ENCODE results near the gene ZDHHC12. TPM values are rescaled to one million over a fixed set of nuclear protein-coding genes. Genes with fewer than 3 reads are reported as not detected.

The ZDHHC12 gene
- total RNA-seq, 1 experiment from 2014 or later: 39.7 TPM

DNA sequence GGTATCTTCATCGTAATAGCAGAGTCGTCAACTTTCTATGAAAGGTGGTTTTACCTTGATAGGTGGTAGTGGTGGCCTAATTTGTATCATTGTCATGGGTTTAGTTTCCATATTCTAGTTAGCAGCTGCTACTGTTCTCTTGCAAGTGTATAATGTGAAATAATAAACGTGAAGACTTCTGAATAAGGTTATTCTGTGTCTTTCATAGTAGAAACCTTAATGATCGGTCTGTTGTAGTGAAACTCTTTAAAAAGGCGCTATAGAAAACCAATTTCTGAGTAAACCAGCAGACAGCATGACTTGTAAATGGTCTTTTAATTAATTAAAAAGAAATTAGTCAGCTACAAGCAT lies 33.3 kb downstream of the ZDHHC12 start:
- POLR2A ChIA-PET: no interaction called here
- CTCF ChIA-PET: interaction anchor here (1.7 to 2.1 kb wide), 2 partner anchors 11 to 55 kb away, joined by 5 to 10 read pairs; partner anchors contain the start of gene PKN3
- H3K4me3 Mint-ChIP-seq: peak overlapping the region; percentile 100

DNA sequence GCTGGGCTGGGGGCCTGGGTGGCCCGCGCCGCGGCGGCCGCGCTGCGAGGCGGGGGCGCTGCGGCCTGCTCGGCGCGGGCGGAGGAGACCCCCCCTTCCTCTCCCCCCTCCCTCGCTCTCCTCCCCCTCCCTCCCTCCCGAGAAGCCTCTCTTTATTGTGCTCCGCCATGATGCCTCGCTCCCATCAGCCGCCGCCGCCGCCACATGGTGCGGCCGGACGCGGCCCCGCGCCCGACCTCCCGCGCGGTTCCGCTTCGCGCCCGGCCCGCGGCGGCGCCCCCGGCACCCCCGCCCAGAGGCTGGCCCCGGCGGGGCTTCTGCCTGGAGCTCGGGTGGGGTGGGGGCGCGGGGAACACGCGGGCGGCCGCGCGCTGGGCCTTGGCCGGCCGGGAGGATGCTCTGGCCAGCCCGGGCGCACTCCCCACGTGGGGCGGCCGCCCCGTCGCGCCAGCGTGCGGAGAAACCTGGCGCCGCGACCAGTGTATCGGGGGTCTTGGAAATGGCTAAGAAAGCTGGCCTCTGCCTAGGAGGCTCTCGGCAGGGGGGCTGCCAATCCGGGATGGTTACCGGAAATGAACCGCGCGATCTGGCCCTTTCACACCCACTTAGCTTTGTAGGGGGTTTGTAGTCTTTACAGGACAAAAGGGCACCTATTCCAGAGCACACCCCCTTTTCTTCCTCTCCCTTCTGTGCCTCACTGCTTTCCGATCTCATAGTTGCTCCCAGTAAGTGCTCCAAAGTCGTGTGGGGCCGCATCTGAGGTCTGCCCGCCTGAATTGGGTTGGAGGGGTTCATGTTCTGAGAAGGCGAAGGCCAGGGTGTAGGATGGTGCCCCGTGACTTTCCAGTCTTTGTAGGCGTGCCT lies 33.9 kb downstream of the ZDHHC12 start:
- Mint-ChIP-seq H3K27me3 (ENCODE audit: low read depth) (no peaks in the 10 kb centered on the region; the same call in 1 of the 2 replicates), H3K27ac (peak overlapping the region; percentile 99), H3K4me1 (peaks cover 52% of the 10 kb centered on the region), H3K36me3 (peaks cover 62% of the 10 kb centered on the region), H3K9me3 (no peaks in the 10 kb centered on the region), H3K4me3 (peak overlapping the region; percentile 100)
- CTCF ChIA-PET: interaction anchor here (1.7 to 2.1 kb wide), 2 partner anchors 12 to 54 kb away, joined by 5 to 10 read pairs; partner anchors contain the start of gene PKN3
- TF ChIP-seq, protein P1, sequence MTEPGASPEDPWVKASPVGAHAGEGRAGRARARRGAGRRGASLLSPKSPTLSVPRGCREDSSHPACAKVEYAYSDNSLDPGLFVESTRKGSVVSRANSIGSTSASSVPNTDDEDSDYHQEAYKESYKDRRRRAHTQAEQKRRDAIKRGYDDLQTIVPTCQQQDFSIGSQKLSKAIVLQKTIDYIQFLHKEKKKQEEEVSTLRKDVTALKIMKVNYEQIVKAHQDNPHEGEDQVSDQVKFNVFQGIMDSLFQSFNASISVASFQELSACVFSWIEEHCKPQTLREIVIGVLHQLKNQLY (CRISPR knock-in tag; IDR thresholded peaks at IDR 0.05): no peak
- TF ChIP-seq TEAD1 (CRISPR knock-in tag; IDR thresholded peaks at IDR 0.05): peak; percentile 54; the same call in 1 of the 2 replicates
- TF ChIP-seq, protein P2, sequence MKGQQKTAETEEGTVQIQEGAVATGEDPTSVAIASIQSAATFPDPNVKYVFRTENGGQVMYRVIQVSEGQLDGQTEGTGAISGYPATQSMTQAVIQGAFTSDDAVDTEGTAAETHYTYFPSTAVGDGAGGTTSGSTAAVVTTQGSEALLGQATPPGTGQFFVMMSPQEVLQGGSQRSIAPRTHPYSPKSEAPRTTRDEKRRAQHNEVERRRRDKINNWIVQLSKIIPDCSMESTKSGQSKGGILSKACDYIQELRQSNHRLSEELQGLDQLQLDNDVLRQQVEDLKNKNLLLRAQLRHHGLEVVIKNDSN (CRISPR knock-in tag; IDR thresholded peaks at IDR 0.05): peak; percentile 41; the same call in 1 of the 2 replicates
- TF ChIP-seq, protein P3, sequence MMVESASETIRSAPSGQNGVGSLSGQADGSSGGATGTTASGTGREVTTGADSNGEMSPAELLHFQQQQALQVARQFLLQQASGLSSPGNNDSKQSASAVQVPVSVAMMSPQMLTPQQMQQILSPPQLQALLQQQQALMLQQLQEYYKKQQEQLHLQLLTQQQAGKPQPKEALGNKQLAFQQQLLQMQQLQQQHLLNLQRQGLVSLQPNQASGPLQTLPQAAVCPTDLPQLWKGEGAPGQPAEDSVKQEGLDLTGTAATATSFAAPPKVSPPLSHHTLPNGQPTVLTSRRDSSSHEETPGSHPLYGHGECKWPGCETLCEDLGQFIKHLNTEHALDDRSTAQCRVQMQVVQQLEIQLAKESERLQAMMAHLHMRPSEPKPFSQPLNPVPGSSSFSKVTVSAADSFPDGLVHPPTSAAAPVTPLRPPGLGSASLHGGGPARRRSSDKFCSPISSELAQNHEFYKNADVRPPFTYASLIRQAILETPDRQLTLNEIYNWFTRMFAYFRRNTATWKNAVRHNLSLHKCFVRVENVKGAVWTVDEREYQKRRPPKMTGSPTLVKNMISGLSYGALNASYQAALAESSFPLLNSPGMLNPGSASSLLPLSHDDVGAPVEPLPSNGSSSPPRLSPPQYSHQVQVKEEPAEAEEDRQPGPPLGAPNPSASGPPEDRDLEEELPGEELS (CRISPR knock-in tag; IDR thresholded peaks at IDR 0.05): peak; percentile 20; the same call in 1 of the 2 replicates
- TF ChIP-seq FOXP1 (CRISPR knock-in tag; IDR thresholded peaks at IDR 0.05; ENCODE audit: borderline replicate concordance): 0 out of 2 replicates have a peak, but pooled peaks have one; percentile 65
- TF ChIP-seq, protein P4, sequence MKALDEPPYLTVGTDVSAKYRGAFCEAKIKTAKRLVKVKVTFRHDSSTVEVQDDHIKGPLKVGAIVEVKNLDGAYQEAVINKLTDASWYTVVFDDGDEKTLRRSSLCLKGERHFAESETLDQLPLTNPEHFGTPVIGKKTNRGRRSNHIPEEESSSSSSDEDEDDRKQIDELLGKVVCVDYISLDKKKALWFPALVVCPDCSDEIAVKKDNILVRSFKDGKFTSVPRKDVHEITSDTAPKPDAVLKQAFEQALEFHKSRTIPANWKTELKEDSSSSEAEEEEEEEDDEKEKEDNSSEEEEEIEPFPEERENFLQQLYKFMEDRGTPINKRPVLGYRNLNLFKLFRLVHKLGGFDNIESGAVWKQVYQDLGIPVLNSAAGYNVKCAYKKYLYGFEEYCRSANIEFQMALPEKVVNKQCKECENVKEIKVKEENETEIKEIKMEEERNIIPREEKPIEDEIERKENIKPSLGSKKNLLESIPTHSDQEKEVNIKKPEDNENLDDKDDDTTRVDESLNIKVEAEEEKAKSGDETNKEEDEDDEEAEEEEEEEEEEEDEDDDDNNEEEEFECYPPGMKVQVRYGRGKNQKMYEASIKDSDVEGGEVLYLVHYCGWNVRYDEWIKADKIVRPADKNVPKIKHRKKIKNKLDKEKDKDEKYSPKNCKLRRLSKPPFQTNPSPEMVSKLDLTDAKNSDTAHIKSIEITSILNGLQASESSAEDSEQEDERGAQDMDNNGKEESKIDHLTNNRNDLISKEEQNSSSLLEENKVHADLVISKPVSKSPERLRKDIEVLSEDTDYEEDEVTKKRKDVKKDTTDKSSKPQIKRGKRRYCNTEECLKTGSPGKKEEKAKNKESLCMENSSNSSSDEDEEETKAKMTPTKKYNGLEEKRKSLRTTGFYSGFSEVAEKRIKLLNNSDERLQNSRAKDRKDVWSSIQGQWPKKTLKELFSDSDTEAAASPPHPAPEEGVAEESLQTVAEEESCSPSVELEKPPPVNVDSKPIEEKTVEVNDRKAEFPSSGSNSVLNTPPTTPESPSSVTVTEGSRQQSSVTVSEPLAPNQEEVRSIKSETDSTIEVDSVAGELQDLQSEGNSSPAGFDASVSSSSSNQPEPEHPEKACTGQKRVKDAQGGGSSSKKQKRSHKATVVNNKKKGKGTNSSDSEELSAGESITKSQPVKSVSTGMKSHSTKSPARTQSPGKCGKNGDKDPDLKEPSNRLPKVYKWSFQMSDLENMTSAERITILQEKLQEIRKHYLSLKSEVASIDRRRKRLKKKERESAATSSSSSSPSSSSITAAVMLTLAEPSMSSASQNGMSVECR (CRISPR knock-in tag; IDR thresholded peaks at IDR 0.05; ENCODE audit: borderline replicate concordance): peak; percentile 77
- TF ChIP-seq, protein P5, sequence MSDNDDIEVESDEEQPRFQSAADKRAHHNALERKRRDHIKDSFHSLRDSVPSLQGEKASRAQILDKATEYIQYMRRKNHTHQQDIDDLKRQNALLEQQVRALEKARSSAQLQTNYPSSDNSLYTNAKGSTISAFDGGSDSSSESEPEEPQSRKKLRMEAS (CRISPR knock-in tag; IDR thresholded peaks at IDR 0.05): peak; percentile 49; the same call in 1 of the 2 replicates
- no peak for TF ChIP-seq ZNF232 (CRISPR knock-in tag; IDR thresholded peaks at IDR 0.05)
- TF ChIP-seq, protein P6, sequence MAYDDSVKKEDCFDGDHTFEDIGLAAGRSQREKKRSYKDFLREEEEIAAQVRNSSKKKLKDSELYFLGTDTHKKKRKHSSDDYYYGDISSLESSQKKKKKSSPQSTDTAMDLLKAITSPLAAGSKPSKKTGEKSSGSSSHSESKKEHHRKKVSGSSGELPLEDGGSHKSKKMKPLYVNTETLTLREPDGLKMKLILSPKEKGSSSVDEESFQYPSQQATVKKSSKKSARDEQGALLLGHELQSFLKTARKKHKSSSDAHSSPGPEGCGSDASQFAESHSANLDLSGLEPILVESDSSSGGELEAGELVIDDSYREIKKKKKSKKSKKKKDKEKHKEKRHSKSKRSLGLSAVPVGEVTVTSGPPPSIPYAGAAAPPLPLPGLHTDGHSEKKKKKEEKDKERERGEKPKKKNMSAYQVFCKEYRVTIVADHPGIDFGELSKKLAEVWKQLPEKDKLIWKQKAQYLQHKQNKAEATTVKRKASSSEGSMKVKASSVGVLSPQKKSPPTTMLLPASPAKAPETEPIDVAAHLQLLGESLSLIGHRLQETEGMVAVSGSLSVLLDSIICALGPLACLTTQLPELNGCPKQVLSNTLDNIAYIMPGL (CRISPR knock-in tag; IDR thresholded peaks at IDR 0.05): 0 out of 2 replicates have a peak, but pooled peaks have one; percentile 25
- peak; percentile 51; the same call in 1 of the 2 replicates for TF ChIP-seq ZNF219 (CRISPR knock-in tag; IDR thresholded peaks at IDR 0.05; ENCODE audit: borderline replicate concordance)
- no peak for TF ChIP-seq CBFB (CRISPR knock-in tag; IDR thresholded peaks at IDR 0.05; ENCODE audit: low read depth)
- POLR2A ChIA-PET: interaction anchor here (0.6 to 1.0 kb wide), 3 partner anchors 137 to 910 kb away, joined by 3 to 5 read pairs (median 4); partner anchors contain the start of gene SPTAN1
- ATAC-seq (no peak), DNase-seq (ENCODE audit: low spot score) (peak; percentile 36)

More for the DNA sequence above, 33.3 kb downstream of the ZDHHC12 start:
- Mint-ChIP-seq H3K27me3 (ENCODE audit: low read depth) (no peaks in the 10 kb centered on the region; the same call in 1 of the 2 replicates), H3K9me3 (no peaks in the 10 kb centered on the region), H3K36me3 (peaks cover 64% of the 10 kb centered on the region), H3K4me1 (peaks cover 46% of the 10 kb centered on the region), H3K27ac (peak overlapping the region; percentile 99)
- no peak for TF ChIP-seq OVOL2 (CRISPR knock-in tag; IDR thresholded peaks at IDR 0.05; ENCODE audit: borderline replicate concordance)
- TF ChIP-seq SMAD4 (CRISPR knock-in tag; IDR thresholded peaks at IDR 0.05): no peak
- TF ChIP-seq, protein P7, sequence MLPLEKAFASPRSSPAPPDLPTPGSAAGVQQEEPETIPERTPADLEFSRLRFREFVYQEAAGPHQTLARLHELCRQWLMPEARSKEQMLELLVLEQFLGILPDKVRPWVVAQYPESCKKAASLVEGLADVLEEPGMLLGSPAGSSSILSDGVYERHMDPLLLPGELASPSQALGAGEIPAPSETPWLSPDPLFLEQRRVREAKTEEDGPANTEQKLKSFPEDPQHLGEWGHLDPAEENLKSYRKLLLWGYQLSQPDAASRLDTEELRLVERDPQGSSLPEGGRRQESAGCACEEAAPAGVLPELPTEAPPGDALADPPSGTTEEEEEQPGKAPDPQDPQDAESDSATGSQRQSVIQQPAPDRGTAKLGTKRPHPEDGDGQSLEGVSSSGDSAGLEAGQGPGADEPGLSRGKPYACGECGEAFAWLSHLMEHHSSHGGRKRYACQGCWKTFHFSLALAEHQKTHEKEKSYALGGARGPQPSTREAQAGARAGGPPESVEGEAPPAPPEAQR (CRISPR knock-in tag; IDR thresholded peaks at IDR 0.05): no peak
- TF ChIP-seq ETV6 (CRISPR knock-in tag; IDR thresholded peaks at IDR 0.05): no peak; the same call in 1 of the 2 replicates
- TF ChIP-seq ZNF121 (CRISPR knock-in tag; IDR thresholded peaks at IDR 0.05): no peak
- TF ChIP-seq, protein P8, sequence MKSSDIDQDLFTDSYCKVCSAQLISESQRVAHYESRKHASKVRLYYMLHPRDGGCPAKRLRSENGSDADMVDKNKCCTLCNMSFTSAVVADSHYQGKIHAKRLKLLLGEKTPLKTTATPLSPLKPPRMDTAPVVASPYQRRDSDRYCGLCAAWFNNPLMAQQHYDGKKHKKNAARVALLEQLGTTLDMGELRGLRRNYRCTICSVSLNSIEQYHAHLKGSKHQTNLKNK (CRISPR knock-in tag; IDR thresholded peaks at IDR 0.05): no peak
- DNase-seq (ENCODE audit: low spot score): no peak
- ATAC-seq: no peak
